ENCODE data around the gene LOXL1. TPM values are rescaled to one million over a fixed set of nuclear protein-coding genes. Genes with fewer than 3 reads are reported as not detected.

Gene LOXL1
- total RNA-seq, 1 donor from 2014 or later = 31.9 TPM

- intact Hi-C loops (cut with micrococcal nuclease) = no loop called here
- TF ChIP-seq CTCF (IDR thresholded peaks at IDR 0.05; ENCODE audit: borderline replicate concordance) = no peak
- H3K4me1 ChIP-seq = peaks cover 100% of the 10 kb centered on the region
- DNase-seq = no peak
- no peaks in the 10 kb centered on the region for H3K27me3 ChIP-seq (ENCODE audit: low read depth)
- H3K36me3 ChIP-seq = peaks cover 18% of the 10 kb centered on the region
- H3K4me3 ChIP-seq = no peak overlapping the region
- H3K9me3 ChIP-seq (replicated peaks) = no peaks in the 10 kb centered on the region
- H3K27ac ChIP-seq (replicated peaks) = peak overlapping the region; percentile 100
Observed at GRCh38 chr15:73986776-73987056, 60.5 kb downstream of the LOXL1 start.

GRCh38 chr15:73987250-73987649, 61.0 kb downstream of the LOXL1 start:
- Histone ChIP-seq H3K36me3 (peaks cover 18% of the 10 kb centered on the region), H3K9me3 (replicated peaks) (no peaks in the 10 kb centered on the region), H3K4me1 (peaks cover 98% of the 10 kb centered on the region), H3K4me3 (no peak overlapping the region), H3K27ac (replicated peaks) (peak overlapping the region; percentile 100), H3K27me3 (ENCODE audit: low read depth) (no peaks in the 10 kb centered on the region)
- no peak for DNase-seq
- intact Hi-C loops (cut with micrococcal nuclease) = no loop called here
- no peak for TF ChIP-seq CTCF (IDR thresholded peaks at IDR 0.05; ENCODE audit: borderline replicate concordance)

GRCh38 chr15:73987681-73988444, 61.6 kb downstream of the LOXL1 start:
- Histone ChIP-seq H3K9me3 (replicated peaks) (no peaks in the 10 kb centered on the region), H3K4me3 (no peak overlapping the region), H3K4me1 (peaks cover 98% of the 10 kb centered on the region), H3K27me3 (ENCODE audit: low read depth) (no peaks in the 10 kb centered on the region), H3K36me3 (peaks cover 18% of the 10 kb centered on the region), H3K27ac (replicated peaks) (peak overlapping the region; percentile 100)
- intact Hi-C loops (cut with micrococcal nuclease) = no loop called here
- no peak for DNase-seq
- no peak for TF ChIP-seq CTCF (IDR thresholded peaks at IDR 0.05; ENCODE audit: borderline replicate concordance)

GRCh38 chr15:73988445-73988969, 62.2 kb downstream of the LOXL1 start:
- H3K4me3 ChIP-seq = no peak overlapping the region
- H3K4me1 ChIP-seq = peaks cover 98% of the 10 kb centered on the region
- no peaks in the 10 kb centered on the region for H3K27me3 ChIP-seq (ENCODE audit: low read depth)
- intact Hi-C loops (cut with micrococcal nuclease) = no loop called here
- no peaks in the 10 kb centered on the region for H3K9me3 ChIP-seq (replicated peaks)
- peak overlapping the region; percentile 100 for H3K27ac ChIP-seq (replicated peaks)
- TF ChIP-seq CTCF (IDR thresholded peaks at IDR 0.05; ENCODE audit: borderline replicate concordance) = no peak
- H3K36me3 ChIP-seq = peaks cover 18% of the 10 kb centered on the region
- DNase-seq = no peak

GRCh38 chr15:73989001-73989798, 62.9 kb downstream of the LOXL1 start:
- no peak for TF ChIP-seq CTCF (IDR thresholded peaks at IDR 0.05; ENCODE audit: borderline replicate concordance)
- intact Hi-C loops (cut with micrococcal nuclease) = no loop called here
- peak overlapping the region; percentile 100 for H3K27ac ChIP-seq (replicated peaks)
- no peak for DNase-seq
- H3K27me3 ChIP-seq (ENCODE audit: low read depth) = no peaks in the 10 kb centered on the region
- no peak overlapping the region for H3K4me3 ChIP-seq
- H3K36me3 ChIP-seq = peaks cover 18% of the 10 kb centered on the region
- no peaks in the 10 kb centered on the region for H3K9me3 ChIP-seq (replicated peaks)
- H3K4me1 ChIP-seq = peaks cover 98% of the 10 kb centered on the region

Data from left ventricle myocardium inferior (tissue), 1 donor.